ENCODE results near the gene KNL1. TPM values are rescaled to one million over a fixed set of nuclear protein-coding genes. Genes with fewer than 3 reads are reported as not detected.

KNL1 gene
- total RNA-seq, 1 experiment from 2014 or later: 19.7 TPM

GRCh38 chr15:40618906-40619305 lies 24.9 kb downstream of the KNL1 start:
- Histone ChIP-seq H3K56ac (ENCODE audit: insufficient read length, low read depth, low read length) (no peak overlapping the region), H3K79me2 (ENCODE audit: insufficient read depth, low read length) (no peaks in the 10 kb centered on the region), H3K79me1 (ENCODE audit: insufficient read depth, low read depth, low read length, poor library complexity, severe bottlenecking) (no peaks in the 10 kb centered on the region), H3K23ac (ENCODE audit: insufficient read length, low read depth, low read length) (no peak overlapping the region), H3K4ac (ENCODE audit: low read depth, low read length) (no peak overlapping the region), H2BK15ac (ENCODE audit: low read depth, low read length) (no peak overlapping the region), H3K4me1 (ENCODE audit: insufficient read depth, low read length) (no peaks in the 10 kb centered on the region), H2AFZ (ENCODE audit: low read length) (no peak overlapping the region), H3K27ac (ENCODE audit: insufficient read length, low read depth, low read length) (no peak overlapping the region), H3K4me2 (ENCODE audit: insufficient read depth, insufficient read length, low read length) (no peak overlapping the region), H3K27me3 (ENCODE audit: insufficient read depth, low read length) (no peaks in the 10 kb centered on the region), H3T11ph (ENCODE audit: low read length) (no peak overlapping the region), H4K8ac (replicated peaks; ENCODE audit: insufficient read length, low read depth, low read length) (no peak overlapping the region), H3K14ac (ENCODE audit: insufficient read depth, low read length) (no peak overlapping the region), H2BK5ac (ENCODE audit: insufficient read length, low read length) (no peak overlapping the region), H2AK5ac (ENCODE audit: insufficient read length, low read length) (no peak overlapping the region), H2BK20ac (ENCODE audit: low read depth, low read length, poor library complexity, severe bottlenecking) (no peak overlapping the region), H3K23me2 (ENCODE audit: insufficient read length, low read depth, low read length, poor library complexity, severe bottlenecking) (no peaks in the 10 kb centered on the region), H3K18ac (ENCODE audit: insufficient read length, low read depth, low read length) (no peak overlapping the region), H4K5ac (ENCODE audit: insufficient read length, low read depth, low read length) (no peak overlapping the region), H4K20me1 (ENCODE audit: control insufficient read depth, insufficient read depth, insufficient read length) (no peaks in the 10 kb centered on the region), H2BK12ac (ENCODE audit: insufficient read length, low read depth, low read length) (no peak overlapping the region), H3K9me3 (ENCODE audit: control insufficient read depth, low read depth, low read length) (no peaks in the 10 kb centered on the region), H4K91ac (ENCODE audit: insufficient read length, low read depth, low read length) (no peak overlapping the region), H2BK120ac (ENCODE audit: low read depth, low read length, poor library complexity, severe bottlenecking) (no peak overlapping the region), H3K9ac (ENCODE audit: extremely low read depth, insufficient read length, low read length) (no peak overlapping the region)
- Mint-ChIP-seq H3K27me3 (ENCODE audit: low read depth) (no peaks in the 10 kb centered on the region), H3K4me1 (0 out of 4 replicates have a peak, but pooled peaks cover 0 to 2% of the 10 kb centered on the region in 2 experiments), H3K4me3 (no peak overlapping the region), H3K36me3 (ENCODE audit: insufficient read depth in 1 of 3, low read depth in 3 of 3) (peaks cover 0 to 22% (median 3%) of the 10 kb centered on the region in 3 experiments; a peak in 4 of 7 replicates), H3K27ac (no peak overlapping the region), H3K9me3 (no peaks in the 10 kb centered on the region)
- TF ChIP-seq CTCF (conservative IDR thresholded peaks at IDR 0.05): no peak
- DNase-seq: no peak
